ENCODE results near the gene GBX1. TPM values are rescaled to one million over a fixed set of nuclear protein-coding genes. Genes with fewer than 3 reads are reported as not detected.

GBX1 gene
- total RNA-seq, 1 experiment from 2014 or later: not detected

DNA sequence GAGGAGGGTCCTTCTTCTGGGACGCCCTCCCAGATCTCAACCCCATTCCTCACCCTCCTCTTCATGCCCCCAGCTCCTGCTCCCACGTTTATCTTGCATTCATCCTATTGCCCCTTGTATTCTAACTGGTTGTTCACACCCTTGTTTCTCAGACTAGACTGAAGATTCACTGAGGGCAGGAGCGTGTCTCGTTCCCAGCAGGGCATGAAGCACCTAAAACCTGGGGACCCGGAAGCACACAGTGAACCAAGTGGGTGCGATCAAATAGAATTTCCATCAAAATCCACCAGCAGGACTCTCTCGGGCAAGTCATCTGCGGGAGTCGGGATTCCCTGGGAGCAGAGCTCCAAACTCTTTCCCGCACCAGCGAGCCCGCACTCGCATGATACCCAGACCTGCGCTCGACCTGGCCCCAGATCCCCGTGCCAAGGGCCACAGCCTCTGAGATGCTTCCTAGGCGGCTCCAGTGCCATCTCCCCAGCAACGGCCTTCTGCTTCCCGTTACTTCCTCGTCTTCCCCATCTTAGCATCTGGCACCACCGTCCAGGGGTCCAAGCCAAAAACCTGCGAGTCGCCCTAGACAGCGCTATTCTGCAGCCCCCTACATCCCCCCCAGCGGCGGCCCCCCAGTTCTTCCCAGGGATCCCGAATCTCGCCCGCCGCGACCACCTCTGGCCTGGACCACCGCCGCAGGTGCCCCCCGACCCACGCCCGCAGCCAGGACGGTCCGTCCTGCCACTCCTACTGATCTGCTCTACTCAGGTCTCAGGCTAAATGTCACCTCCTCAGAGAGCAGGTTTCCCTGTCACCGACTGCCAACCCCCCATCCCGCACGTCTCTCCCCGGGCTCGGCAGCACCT is 6.1 kb upstream of the GBX1 start:
- no peaks in the 10 kb centered on the region for H3K36me3 Mint-ChIP-seq
- no peak overlapping the region for H3K27ac Mint-ChIP-seq
- POLR2A ChIA-PET: no interaction called here
- DNase-seq (ENCODE audit: low spot score) (no peak), ATAC-seq (no peak)
- H3K9me3 Mint-ChIP-seq: peaks cover 8% of the 10 kb centered on the region
- H3K27me3 Mint-ChIP-seq (ENCODE audit: low read depth): peaks cover 93% of the 10 kb centered on the region
- CTCF ChIA-PET: interaction anchor here (0.6 to 1.3 kb wide), 2 partner anchors 48 to 50 kb away, joined by 3 read pairs; no protein-coding TSS in a partner anchor
- TF ChIP-seq GABPB1 (CRISPR knock-in tag; IDR thresholded peaks at IDR 0.05) (no peak), ZNF232 (CRISPR knock-in tag; IDR thresholded peaks at IDR 0.05) (no peak), GTF2I (CRISPR knock-in tag; conservative IDR thresholded peaks at IDR 0.05) (no peak), RORB (CRISPR knock-in tag; IDR thresholded peaks at IDR 0.05) (no peak), MYBL2 (CRISPR knock-in tag; IDR thresholded peaks at IDR 0.05) (no peak), ESRRA (CRISPR knock-in tag; IDR thresholded peaks at IDR 0.05; ENCODE audit: borderline replicate concordance) (no peak), CBFB (CRISPR knock-in tag; IDR thresholded peaks at IDR 0.05; ENCODE audit: low read depth) (no peak)
- TF ChIP-seq, protein P1, sequence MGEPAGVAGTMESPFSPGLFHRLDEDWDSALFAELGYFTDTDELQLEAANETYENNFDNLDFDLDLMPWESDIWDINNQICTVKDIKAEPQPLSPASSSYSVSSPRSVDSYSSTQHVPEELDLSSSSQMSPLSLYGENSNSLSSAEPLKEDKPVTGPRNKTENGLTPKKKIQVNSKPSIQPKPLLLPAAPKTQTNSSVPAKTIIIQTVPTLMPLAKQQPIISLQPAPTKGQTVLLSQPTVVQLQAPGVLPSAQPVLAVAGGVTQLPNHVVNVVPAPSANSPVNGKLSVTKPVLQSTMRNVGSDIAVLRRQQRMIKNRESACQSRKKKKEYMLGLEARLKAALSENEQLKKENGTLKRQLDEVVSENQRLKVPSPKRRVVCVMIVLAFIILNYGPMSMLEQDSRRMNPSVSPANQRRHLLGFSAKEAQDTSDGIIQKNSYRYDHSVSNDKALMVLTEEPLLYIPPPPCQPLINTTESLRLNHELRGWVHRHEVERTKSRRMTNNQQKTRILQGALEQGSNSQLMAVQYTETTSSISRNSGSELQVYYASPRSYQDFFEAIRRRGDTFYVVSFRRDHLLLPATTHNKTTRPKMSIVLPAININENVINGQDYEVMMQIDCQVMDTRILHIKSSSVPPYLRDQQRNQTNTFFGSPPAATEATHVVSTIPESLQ (CRISPR knock-in tag; IDR thresholded peaks at IDR 0.05): no peak
- TF ChIP-seq, protein P2, sequence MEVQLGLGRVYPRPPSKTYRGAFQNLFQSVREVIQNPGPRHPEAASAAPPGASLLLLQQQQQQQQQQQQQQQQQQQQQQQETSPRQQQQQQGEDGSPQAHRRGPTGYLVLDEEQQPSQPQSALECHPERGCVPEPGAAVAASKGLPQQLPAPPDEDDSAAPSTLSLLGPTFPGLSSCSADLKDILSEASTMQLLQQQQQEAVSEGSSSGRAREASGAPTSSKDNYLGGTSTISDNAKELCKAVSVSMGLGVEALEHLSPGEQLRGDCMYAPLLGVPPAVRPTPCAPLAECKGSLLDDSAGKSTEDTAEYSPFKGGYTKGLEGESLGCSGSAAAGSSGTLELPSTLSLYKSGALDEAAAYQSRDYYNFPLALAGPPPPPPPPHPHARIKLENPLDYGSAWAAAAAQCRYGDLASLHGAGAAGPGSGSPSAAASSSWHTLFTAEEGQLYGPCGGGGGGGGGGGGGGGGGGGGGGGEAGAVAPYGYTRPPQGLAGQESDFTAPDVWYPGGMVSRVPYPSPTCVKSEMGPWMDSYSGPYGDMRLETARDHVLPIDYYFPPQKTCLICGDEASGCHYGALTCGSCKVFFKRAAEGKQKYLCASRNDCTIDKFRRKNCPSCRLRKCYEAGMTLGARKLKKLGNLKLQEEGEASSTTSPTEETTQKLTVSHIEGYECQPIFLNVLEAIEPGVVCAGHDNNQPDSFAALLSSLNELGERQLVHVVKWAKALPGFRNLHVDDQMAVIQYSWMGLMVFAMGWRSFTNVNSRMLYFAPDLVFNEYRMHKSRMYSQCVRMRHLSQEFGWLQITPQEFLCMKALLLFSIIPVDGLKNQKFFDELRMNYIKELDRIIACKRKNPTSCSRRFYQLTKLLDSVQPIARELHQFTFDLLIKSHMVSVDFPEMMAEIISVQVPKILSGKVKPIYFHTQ (CRISPR knock-in tag; IDR thresholded peaks at IDR 0.05): no peak
- TF ChIP-seq, protein P3, sequence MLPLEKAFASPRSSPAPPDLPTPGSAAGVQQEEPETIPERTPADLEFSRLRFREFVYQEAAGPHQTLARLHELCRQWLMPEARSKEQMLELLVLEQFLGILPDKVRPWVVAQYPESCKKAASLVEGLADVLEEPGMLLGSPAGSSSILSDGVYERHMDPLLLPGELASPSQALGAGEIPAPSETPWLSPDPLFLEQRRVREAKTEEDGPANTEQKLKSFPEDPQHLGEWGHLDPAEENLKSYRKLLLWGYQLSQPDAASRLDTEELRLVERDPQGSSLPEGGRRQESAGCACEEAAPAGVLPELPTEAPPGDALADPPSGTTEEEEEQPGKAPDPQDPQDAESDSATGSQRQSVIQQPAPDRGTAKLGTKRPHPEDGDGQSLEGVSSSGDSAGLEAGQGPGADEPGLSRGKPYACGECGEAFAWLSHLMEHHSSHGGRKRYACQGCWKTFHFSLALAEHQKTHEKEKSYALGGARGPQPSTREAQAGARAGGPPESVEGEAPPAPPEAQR (CRISPR knock-in tag; IDR thresholded peaks at IDR 0.05): no peak
- H3K4me3 Mint-ChIP-seq: no peak overlapping the region
- peaks cover 16% of the 10 kb centered on the region for H3K4me1 Mint-ChIP-seq

DNA sequence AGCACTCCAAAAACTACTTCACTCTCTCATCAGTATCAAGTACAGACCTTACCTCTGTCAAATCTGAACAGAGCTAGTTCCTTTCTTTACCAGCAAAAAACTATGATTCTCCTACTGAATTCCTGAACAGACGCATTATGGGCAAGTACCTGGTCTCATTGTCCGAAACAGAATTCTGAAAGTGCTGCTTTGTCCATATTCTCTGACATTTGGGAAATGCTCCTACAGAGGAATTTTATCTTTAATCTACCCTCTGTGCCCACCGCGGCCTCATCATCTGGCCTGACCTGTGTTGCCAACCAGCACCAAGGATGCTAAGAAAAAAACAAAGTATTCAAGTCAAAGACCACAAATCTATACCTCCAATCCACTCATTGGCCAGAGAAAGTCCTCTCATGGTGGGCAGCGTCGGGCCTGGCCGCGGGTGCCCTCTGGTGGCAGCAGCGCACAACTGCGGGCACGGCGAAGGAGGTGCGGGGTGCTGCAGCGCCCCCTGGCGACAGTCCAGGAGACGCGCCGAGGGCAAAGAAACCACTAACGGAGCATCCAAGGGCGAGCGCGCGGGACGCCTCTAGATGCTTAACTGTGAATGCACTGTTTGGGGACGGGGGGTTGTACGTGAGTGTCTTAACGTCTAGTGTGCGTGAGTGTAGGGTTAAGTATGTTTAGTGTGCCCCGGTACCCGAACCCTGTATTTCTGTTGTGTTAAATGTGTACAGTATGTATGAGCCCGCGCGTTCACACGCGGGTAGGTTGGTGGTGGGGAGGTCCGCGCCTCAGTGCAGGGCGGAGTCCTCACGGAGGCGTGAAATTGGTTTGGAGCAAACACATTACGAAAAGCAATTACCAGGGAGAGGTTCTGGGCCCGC is 5.0 kb upstream of the GBX1 start:
- Mint-ChIP-seq H3K4me3 (no peak overlapping the region), H3K27me3 (ENCODE audit: low read depth) (peaks cover 92% of the 10 kb centered on the region), H3K27ac (no peak overlapping the region), H3K9me3 (peaks cover 8% of the 10 kb centered on the region), H3K36me3 (no peaks in the 10 kb centered on the region), H3K4me1 (peaks cover 19% of the 10 kb centered on the region)
- DNase-seq (ENCODE audit: low spot score) (peak; percentile 78), ATAC-seq (peak; percentile 46)
- ChIA-PET POLR2A (no interaction called here), CTCF (interaction anchor here (1.1 to 1.3 kb wide), 2 partner anchors 47 to 122 kb away, joined by 3 to 5 read pairs; no protein-coding TSS in a partner anchor)
- TF ChIP-seq, protein P4, sequence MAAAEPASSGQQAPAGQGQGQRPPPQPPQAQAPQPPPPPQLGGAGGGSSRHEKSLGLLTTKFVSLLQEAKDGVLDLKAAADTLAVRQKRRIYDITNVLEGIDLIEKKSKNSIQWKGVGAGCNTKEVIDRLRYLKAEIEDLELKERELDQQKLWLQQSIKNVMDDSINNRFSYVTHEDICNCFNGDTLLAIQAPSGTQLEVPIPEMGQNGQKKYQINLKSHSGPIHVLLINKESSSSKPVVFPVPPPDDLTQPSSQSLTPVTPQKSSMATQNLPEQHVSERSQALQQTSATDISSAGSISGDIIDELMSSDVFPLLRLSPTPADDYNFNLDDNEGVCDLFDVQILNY (CRISPR knock-in tag; IDR thresholded peaks at IDR 0.05): 0 out of 2 replicates have a peak, but pooled peaks have one; percentile 23
- peak; percentile 33; the same call in 1 of the 2 replicates for TF ChIP-seq FOXP1 (CRISPR knock-in tag; IDR thresholded peaks at IDR 0.05; ENCODE audit: borderline replicate concordance)
- TF ChIP-seq, protein P5, sequence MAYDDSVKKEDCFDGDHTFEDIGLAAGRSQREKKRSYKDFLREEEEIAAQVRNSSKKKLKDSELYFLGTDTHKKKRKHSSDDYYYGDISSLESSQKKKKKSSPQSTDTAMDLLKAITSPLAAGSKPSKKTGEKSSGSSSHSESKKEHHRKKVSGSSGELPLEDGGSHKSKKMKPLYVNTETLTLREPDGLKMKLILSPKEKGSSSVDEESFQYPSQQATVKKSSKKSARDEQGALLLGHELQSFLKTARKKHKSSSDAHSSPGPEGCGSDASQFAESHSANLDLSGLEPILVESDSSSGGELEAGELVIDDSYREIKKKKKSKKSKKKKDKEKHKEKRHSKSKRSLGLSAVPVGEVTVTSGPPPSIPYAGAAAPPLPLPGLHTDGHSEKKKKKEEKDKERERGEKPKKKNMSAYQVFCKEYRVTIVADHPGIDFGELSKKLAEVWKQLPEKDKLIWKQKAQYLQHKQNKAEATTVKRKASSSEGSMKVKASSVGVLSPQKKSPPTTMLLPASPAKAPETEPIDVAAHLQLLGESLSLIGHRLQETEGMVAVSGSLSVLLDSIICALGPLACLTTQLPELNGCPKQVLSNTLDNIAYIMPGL (CRISPR knock-in tag; IDR thresholded peaks at IDR 0.05): peak; percentile 95
- TF ChIP-seq ZNF396 (CRISPR knock-in tag; IDR thresholded peaks at IDR 0.05; ENCODE audit: borderline replicate concordance): no peak
- TF ChIP-seq, protein P6, sequence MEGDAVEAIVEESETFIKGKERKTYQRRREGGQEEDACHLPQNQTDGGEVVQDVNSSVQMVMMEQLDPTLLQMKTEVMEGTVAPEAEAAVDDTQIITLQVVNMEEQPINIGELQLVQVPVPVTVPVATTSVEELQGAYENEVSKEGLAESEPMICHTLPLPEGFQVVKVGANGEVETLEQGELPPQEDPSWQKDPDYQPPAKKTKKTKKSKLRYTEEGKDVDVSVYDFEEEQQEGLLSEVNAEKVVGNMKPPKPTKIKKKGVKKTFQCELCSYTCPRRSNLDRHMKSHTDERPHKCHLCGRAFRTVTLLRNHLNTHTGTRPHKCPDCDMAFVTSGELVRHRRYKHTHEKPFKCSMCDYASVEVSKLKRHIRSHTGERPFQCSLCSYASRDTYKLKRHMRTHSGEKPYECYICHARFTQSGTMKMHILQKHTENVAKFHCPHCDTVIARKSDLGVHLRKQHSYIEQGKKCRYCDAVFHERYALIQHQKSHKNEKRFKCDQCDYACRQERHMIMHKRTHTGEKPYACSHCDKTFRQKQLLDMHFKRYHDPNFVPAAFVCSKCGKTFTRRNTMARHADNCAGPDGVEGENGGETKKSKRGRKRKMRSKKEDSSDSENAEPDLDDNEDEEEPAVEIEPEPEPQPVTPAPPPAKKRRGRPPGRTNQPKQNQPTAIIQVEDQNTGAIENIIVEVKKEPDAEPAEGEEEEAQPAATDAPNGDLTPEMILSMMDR (IDR thresholded peaks at IDR 0.05): peak; percentile 100
- TF ChIP-seq CREM (CRISPR knock-in tag; IDR thresholded peaks at IDR 0.05): no peak
- TF ChIP-seq ETV6 (CRISPR knock-in tag; IDR thresholded peaks at IDR 0.05): peak; percentile 75; the same call in 1 of the 2 replicates
- no peak for TF ChIP-seq ZNF317 (CRISPR knock-in tag; IDR thresholded peaks at IDR 0.05; ENCODE audit: borderline replicate concordance, low read depth)
- TF ChIP-seq ZNF219 (CRISPR knock-in tag; IDR thresholded peaks at IDR 0.05; ENCODE audit: borderline replicate concordance): no peak
- TF ChIP-seq, protein P7, sequence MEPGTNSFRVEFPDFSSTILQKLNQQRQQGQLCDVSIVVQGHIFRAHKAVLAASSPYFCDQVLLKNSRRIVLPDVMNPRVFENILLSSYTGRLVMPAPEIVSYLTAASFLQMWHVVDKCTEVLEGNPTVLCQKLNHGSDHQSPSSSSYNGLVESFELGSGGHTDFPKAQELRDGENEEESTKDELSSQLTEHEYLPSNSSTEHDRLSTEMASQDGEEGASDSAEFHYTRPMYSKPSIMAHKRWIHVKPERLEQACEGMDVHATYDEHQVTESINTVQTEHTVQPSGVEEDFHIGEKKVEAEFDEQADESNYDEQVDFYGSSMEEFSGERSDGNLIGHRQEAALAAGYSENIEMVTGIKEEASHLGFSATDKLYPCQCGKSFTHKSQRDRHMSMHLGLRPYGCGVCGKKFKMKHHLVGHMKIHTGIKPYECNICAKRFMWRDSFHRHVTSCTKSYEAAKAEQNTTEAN (CRISPR knock-in tag; IDR thresholded peaks at IDR 0.05): no peak
